Adipocyte (in vitro differentiated cells): ENCODE data around the gene PEDS1.
"Not testable (repeated sequence)": the region's sequence is repeated elsewhere in the genome, so short reads cannot be mapped to it uniquely, and the experiment has no call there.

Experiments
- DNase-seq: peaks from one replicate; pipeline ENCODE4 v3.0.0-alpha.2; 2015; ENCODE audit warnings: low read depth
- H3K27me3 ChIP-seq: replicated peaks from 2 replicates; pipeline ENCODE4 v1.7.0; 2013; ENCODE audit warnings: mild to moderate bottlenecking, low read length, moderate library complexity; ENCODE audit not compliant: control insufficient read depth, insufficient read depth
- H3K36me3 ChIP-seq: 2 replicates; pipeline ENCODE4 v1.7.0; 2013; ENCODE audit warnings: low read length, mild to moderate bottlenecking, moderate library complexity; ENCODE audit not compliant: control insufficient read depth, insufficient read depth, severe bottlenecking
- H3K4me1 ChIP-seq: 2 replicates; pipeline ENCODE4 v1.7.0; 2013; ENCODE audit warnings: mild to moderate bottlenecking, low read length, moderate library complexity; ENCODE audit not compliant: control insufficient read depth, insufficient read depth
- H3K4me3 ChIP-seq: 2 replicates; pipeline ENCODE4 v1.7.0; 2013; ENCODE audit warnings: mild to moderate bottlenecking, low read length, moderate library complexity
- H3K9ac ChIP-seq: 2 replicates; pipeline ENCODE4 v1.7.0; 2013; ENCODE audit warnings: mild to moderate bottlenecking, low read length, moderate library complexity
- H3K9me3 ChIP-seq: 2 replicates; pipeline ENCODE4 v1.7.0; 2013; ENCODE audit warnings: mild to moderate bottlenecking, low read length, moderate library complexity; ENCODE audit not compliant: control insufficient read depth

Gene PEDS1

DNA sequence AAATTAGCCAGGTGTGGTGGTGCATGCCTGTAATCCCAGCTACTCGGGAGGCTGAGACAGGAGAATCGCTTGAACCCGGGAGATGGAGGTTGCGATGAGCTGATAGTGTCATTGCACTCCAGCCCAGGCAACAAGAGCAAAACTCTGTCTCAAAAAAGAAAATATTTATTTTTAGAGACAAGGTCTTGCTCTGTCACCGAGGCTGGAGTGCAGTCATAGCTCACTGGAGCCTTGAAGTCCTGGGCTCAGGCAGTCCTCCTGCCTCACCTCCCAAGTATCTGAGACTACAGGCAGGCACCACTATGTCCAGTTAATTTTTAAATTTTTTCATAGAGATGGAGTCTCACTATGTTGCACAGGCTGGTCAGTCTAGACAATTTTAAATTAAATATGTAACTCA, 20.9 kb upstream of the PEDS1 start:
- Histone ChIP-seq H3K4me3 (no peak overlapping the region), H3K9ac (no peak overlapping the region), H3K4me1 (peaks cover 12% of the 10 kb centered on the region), H3K9me3 (no peaks in the 10 kb centered on the region), H3K27me3 (no peaks in the 10 kb centered on the region), H3K36me3 (no peaks in the 10 kb centered on the region)
- no peak for DNase-seq

DNA sequence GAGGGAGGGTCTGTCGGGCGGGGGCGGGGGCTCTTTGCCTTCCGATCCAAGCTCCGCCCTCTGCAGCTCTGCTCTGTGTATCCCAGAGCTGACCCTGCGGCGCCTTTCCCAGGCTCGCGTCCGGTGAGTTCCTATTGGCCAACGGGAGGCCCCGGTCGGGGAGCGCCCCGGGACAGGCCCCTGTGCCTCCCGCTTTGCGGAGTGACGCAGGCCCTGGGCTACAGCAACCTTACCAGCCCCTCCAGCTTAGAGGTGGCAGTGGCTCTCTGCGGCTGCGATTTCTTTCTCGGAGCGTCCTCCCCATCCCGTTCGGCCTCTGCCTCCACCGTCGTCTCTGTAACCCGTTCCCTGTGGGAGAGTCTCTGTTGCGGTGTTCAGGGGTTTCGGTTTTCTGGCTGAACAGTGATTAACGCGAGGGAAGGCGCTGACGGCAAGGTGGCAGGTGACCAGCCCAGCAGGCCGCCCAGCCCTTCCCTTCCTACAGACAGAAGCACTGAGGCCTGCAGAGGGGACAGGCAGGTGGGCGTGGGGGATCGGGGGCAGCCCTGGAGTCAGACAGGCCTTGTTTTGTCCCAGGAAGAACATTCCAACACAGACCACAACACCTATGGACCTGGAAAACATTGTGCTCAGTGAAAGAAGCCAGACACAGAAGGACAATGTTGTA, 19.0 kb upstream of the PEDS1 start:
- Histone ChIP-seq H3K4me3 (peak overlapping the region; percentile 84), H3K4me1 (peaks cover 16% of the 10 kb centered on the region), H3K36me3 (no peaks in the 10 kb centered on the region), H3K9ac (peak overlapping the region; percentile 86), H3K27me3 (no peaks in the 10 kb centered on the region), H3K9me3 (no peaks in the 10 kb centered on the region)
- peak; percentile 86 for DNase-seq

DNA sequence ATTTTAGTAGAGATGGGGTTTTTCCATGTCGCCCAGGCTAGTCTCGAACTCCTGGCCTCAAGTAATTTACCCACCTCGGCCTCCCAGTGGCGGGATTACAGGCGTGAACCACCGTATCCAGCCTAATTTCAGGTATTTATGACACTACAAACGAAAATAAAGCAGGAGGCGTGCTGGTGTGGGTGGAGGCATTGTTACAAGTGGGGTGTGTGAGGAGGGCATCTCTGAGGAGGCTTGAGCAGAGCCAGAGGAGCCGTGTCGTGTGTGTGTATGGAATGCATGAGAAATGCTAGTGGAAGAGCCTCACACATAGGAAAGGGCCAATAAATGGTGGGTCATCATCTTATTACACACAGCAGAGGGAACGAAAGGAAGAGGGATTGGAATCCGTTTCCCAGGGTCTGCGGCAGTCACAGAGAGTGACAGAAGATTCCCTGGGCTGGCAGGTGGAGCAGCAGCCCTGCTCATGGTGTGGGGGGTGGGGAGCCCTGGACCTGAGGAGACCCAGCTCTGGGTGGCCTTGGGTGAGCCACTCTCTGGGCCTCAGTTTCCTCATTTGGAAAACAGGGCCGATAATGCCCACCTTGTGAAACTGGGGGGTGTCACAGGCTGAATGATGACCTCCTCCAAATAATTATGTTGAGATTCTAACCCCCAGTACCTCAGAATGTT, 17.2 kb upstream of the PEDS1 start:
- DNase-seq: no peak
- no peak overlapping the region for H3K4me3 ChIP-seq

DNA sequence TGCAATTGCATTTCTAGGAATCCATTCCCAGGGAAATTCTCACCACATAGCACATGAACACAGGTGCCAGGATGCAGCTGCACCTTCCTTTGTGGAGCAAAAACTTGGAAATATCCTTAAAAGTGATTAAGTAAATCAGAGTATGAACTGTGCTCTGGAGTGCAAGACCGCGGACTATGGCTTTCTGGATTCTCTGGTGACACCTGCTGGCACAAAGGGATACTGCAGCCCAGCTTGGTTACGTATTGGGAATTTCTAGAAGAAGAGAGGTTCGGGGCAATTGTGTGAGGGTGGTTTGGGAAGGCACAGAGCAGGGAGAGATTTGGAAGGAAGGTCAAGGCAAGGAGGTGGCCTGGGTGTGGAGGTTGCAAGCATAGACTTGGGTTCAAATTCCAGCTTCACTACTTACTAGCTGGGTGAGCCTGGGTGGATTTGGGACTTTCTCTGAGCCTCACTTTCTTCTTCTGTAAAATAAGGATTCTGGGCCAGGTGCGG, 15.9 kb upstream of the PEDS1 start:
- Histone ChIP-seq H3K4me1 (peaks cover 36% of the 10 kb centered on the region), H3K36me3 (no peaks in the 10 kb centered on the region), H3K9ac (peak overlapping the region; percentile 25), H3K27me3 (no peaks in the 10 kb centered on the region), H3K9me3 (no peaks in the 10 kb centered on the region), H3K4me3 (no peak overlapping the region)
- DNase-seq: peak; percentile 88

More for the DNA sequence above, 17.2 kb upstream of the PEDS1 start:
- H3K9ac ChIP-seq: no peak overlapping the region
- no peaks in the 10 kb centered on the region for H3K27me3 ChIP-seq
- H3K36me3 ChIP-seq: no peaks in the 10 kb centered on the region
- no peaks in the 10 kb centered on the region for H3K9me3 ChIP-seq
- peaks cover 25% of the 10 kb centered on the region for H3K4me1 ChIP-seq

DNA sequence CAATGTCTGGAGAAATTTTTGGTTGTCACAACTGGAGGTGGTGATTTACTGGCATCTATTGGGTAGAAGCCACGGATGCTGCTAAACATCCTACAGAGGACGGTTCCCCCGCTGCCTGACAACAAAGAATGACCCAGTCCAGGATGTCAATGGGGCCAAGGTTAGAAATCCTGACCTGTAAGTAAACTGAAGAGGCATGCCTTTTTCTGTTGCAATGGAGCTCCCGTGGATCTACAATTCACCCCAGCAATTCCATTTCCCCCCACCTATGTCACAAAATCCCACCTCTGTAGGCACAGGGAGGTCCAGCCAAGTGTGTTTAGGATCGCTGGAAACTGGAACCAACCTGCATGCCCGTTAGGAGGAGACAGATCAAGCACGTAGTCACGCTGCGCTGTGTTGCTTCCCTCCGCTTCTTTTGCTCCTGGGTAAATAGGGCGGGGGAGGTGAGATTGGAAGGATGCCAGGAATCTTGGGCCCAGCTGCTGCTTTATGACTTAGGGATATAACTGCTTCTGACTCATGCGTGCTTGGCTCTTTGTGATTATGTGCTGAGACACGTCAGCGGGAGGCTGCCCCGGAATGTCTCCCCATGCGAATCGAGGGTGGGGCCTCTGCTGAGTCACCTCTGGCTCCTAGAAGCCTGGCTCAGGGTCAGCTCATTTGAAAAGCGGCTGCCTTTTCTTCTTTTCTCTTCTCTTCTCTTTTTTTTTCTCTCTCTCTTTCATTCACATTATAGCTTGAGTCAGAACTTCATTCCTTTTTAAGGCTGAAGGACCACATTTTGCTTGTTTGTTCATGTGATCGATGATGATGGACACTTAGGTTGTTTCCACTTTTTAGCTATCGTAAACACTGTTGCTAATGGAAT, 12.4 kb upstream of the PEDS1 start:
- no peaks in the 10 kb centered on the region for H3K27me3 ChIP-seq
- peak overlapping the region; percentile 77 for H3K9ac ChIP-seq
- no peaks in the 10 kb centered on the region for H3K9me3 ChIP-seq
- peak; percentile 100 for DNase-seq
- H3K4me3 ChIP-seq: peak overlapping the region; percentile 66
- no peaks in the 10 kb centered on the region for H3K36me3 ChIP-seq
- H3K4me1 ChIP-seq: peaks cover 37% of the 10 kb centered on the region

DNA sequence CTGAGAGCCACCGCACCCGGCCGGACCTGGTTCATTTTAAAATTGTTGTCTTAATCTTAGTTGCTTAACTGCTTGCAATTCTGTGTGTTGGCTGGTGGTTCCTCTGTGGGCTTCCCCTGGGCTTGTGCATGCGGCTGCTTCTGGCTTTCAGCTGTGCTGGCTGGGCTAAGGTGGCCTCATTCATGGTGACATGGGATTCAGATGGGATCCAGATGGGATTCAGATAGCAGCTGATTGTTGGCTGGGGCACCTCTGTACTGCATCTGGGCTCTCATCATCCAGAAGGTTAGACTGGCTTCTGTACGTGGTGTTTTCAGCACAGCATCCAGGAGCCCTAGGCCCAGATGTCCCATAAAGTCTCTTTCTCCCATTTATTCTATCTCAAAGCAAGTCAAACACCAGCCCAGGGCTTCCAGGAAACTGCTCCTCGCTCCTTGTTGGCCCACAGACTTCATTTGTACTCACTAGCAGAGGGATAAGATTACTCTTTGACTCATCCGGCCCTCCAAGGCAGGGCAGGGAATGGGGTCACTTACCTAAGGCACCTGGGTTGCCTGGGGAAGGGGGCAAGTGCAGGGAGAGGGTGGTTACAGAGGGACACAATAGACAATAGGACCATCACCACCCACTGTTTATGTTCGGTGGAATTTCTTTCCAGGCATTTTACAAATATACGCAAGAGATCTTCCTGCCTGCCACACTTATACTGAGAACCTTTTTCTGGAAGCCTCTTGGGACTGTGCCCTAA, 10.2 kb upstream of the PEDS1 start:
- peaks cover 33% of the 10 kb centered on the region for H3K4me1 ChIP-seq
- H3K4me3 ChIP-seq: no peak overlapping the region
- peak; percentile 40 for DNase-seq
- no peaks in the 10 kb centered on the region for H3K27me3 ChIP-seq
- H3K9me3 ChIP-seq: no peaks in the 10 kb centered on the region
- peak overlapping the region; percentile 62 for H3K9ac ChIP-seq
- no peaks in the 10 kb centered on the region for H3K36me3 ChIP-seq

DNA sequence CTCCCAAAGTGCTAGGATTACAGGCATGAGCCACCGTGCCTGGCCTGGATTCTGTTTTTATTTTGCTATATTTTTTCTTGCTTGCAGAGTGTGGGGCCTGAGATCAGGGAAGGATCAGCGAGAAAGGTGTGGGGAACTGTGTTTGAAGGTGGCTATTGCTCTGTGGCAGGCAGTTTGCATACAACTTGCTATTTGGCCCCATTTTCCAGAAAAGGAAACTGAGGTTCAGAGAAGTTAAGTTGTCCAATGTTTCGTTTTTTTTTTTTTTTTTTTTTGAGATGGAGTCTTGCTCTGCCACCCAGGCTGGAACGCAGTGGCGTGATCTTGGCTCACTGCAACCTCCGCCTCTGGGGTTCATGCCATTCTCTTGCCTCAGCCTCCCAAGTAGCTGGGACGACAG, 8.0 kb upstream of the PEDS1 start:
- not testable (repeated sequence) for H3K9me3 ChIP-seq, H3K27me3 ChIP-seq, H3K9ac ChIP-seq, H3K4me3 ChIP-seq, DNase-seq, H3K36me3 ChIP-seq
- peaks cover 30% of the 10 kb centered on the region for H3K4me1 ChIP-seq

DNA sequence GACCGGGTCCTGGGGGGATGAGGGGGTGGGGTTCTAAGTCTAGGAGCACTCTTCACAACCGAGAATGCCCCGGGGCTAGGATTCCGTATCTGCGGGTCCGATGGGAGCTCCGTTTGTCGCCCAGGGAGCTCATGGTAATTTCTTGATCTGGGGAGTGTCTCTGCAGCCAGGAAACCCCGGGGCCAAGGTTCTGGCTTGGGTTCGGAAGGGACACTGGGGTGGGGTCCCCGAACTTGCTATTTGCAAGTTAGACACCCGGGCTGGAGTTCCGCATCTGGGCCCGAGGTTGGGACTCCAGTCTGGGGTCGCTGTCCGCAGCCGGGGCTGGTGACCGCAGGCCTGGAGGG, 397 bp downstream of the PEDS1 start:
- Histone ChIP-seq H3K4me3 (peak overlapping the region; percentile 93), H3K36me3 (peaks cover 16% of the 10 kb centered on the region), H3K27me3 (no peaks in the 10 kb centered on the region), H3K9me3 (no peaks in the 10 kb centered on the region), H3K4me1 (peaks cover 41% of the 10 kb centered on the region), H3K9ac (peak overlapping the region; percentile 99)
- peak; percentile 50 for DNase-seq

DNA sequence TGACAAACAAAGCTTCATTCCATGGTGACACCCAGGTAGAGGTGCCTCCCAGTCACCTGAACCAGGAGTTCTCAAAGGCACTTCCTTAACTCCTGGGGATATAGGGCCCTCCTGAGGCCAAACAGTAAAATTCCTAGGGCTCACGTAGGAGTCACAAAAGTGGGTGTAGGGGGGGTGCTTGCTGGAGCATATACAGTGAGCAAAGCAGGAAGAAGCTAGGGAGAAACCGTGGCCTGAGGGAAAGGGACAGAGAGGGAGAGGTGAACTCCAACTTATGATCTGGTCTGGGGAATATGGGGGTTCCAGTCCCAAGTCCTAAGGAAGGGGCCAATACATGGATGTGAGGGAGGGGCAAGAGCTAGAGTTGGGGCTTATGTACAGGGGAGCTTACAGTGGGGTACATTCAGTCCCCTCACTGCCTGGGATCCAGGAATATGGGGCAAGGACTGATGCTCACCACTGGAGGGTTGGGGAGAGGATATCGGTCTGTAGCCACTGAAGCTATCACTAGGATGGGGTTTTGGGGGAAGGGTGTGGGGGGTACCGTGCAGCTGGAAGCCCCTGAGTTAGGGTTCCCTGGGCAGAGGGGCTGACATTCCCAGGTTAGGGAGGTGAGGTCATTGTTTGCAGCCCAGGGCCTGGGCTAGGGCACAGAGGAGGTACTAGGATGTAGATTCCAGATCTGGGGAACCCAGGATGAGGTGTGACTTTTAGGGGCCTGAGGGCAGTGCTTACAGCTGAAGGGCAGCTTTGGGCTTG, 950 bp downstream of the PEDS1 start:
- no peaks in the 10 kb centered on the region for H3K27me3 ChIP-seq
- H3K9ac ChIP-seq: peak overlapping the region; percentile 99
- H3K9me3 ChIP-seq: no peaks in the 10 kb centered on the region
- peak overlapping the region; percentile 93 for H3K4me3 ChIP-seq
- H3K36me3 ChIP-seq: peaks cover 20% of the 10 kb centered on the region
- peak; percentile 34 for DNase-seq
- peaks cover 41% of the 10 kb centered on the region for H3K4me1 ChIP-seq

DNA sequence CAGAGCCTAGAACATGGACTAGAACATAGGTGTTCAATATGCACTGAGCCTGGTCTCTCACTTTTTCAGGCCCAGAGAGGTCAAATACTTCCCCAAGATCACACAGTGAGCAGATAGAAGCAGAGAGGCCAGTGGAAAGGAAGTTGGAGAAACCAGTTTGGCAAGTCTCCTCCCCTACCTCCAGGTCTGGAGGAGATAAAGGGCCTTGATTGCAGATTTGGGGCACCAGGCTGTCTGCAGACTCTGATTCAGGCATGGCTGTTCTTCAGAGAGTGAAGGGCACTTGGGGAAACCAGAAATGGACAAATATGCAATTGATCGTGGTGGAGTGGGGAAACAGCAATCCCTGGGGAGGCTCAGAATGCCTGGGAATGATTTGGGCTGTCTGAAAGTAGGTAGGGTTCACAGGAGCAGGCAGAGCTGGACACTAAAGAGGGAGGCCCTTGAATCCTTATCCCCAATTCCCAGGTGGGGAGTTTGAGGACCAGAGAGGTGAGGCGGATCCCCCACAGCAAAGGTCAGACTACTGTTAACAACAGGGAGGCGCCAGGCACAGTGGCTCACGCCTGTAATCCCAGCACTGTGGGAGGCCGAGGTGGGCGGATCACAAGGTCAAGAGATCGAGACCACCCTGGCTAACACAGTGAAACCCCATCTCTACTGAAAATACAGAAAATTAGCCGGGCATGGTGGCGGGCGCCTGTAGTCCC, 2.3 kb downstream of the PEDS1 start:
- peaks cover 53% of the 10 kb centered on the region for H3K4me1 ChIP-seq
- peak overlapping the region; percentile 99 for H3K9ac ChIP-seq
- peaks cover 34% of the 10 kb centered on the region for H3K36me3 ChIP-seq
- H3K27me3 ChIP-seq: no peaks in the 10 kb centered on the region
- H3K4me3 ChIP-seq: peak overlapping the region; percentile 93
- H3K9me3 ChIP-seq: no peaks in the 10 kb centered on the region
- peak; percentile 58 for DNase-seq
